Stromal cell of bone marrow (primary cell): ENCODE measurements around the gene IQSEC2.

Experiments used
- DNase-seq: peaks from one replicate; pipeline ENCODE4 v3.0.0-alpha.2; 2012; ENCODE audit warnings: low read depth

IQSEC2 gene

GRCh38 chrX:53244610-53245009, 36.8 kb downstream of the IQSEC2 start:
- DNase-seq, result no peak

GRCh38 chrX:53242310-53242709, 39.1 kb downstream of the IQSEC2 start:
- no peak for DNase-seq

- DNase-seq, result no peak
Observed at GRCh38 chrX:53241558-53241957, 39.8 kb downstream of the IQSEC2 start.

GRCh38 chrX:53239474-53239873, 41.9 kb downstream of the IQSEC2 start:
- no peak for DNase-seq

- no peak for DNase-seq
Observed at GRCh38 chrX:53237056-53237455, 44.3 kb downstream of the IQSEC2 start.

GRCh38 chrX:53236025-53236679, 45.2 kb downstream of the IQSEC2 start:
- no peak for DNase-seq

GRCh38 chrX:53235566-53235965, 45.8 kb downstream of the IQSEC2 start:
- DNase-seq, result no peak

GRCh38 chrX:53234484-53234883, 46.9 kb downstream of the IQSEC2 start:
- no peak for DNase-seq

GRCh38 chrX:53233536-53233935, 47.8 kb downstream of the IQSEC2 start:
- no peak for DNase-seq

- DNase-seq, result no peak
Observed at GRCh38 chrX:53230116-53230515, 51.3 kb downstream of the IQSEC2 start.

- no peak for DNase-seq
Observed at GRCh38 chrX:53227224-53227765, 54.1 kb downstream of the IQSEC2 start.

GRCh38 chrX:53224860-53225797, 56.3 kb downstream of the IQSEC2 start, which contains the start of gene KDM5C:
KDM5C (minus strand) TSS chrX:53225207; CDS start chrX:53224889, 318 bp downstream.
- peak; percentile 80 for DNase-seq

GRCh38 chrX:53223955-53224859, 57.2 kb downstream of the IQSEC2 start:
- no peak for DNase-seq

GRCh38 chrX:53223068-53223693, 58.2 kb downstream of the IQSEC2 start:
- no peak for DNase-seq
